Stimulated activated CD4-positive, alpha-beta T cell treated with anti-CD3 and anti-CD28 coated beads, Interleukin-2, amount 100 ng/mL, for 48 hours (primary cell): ENCODE results near the gene TRIM67.
"Not testable (repeated sequence)": the region's sequence is repeated elsewhere in the genome, so short reads cannot be mapped to it uniquely, and the experiment has no call there.

Experiments used
- DNase-seq, 2 donors: peaks; one replicate each; pipeline ENCODE4 v3.0.0-alpha.2; 2020

The TRIM67 gene

GRCh38 chr1:231161667-231162296 is at the start of gene TRIM67:
TRIM67 (plus strand) TSS chr1:231162058; CDS start chr1:231162970, 912 bp downstream.
- no peak for DNase-seq

GRCh38 chr1:231116738-231117137 is 45.1 kb upstream of the TRIM67 start:
- no peak for DNase-seq

- DNase-seq, result no peak
These were observed 43.0 kb upstream of the TRIM67 start for GRCh38 chr1:231118704-231119453.

GRCh38 chr1:231121533-231121932 is 40.3 kb upstream of the TRIM67 start:
- DNase-seq, result no peak

GRCh38 chr1:231122143-231122542 is 39.7 kb upstream of the TRIM67 start:
- DNase-seq, result no peak

GRCh38 chr1:231124746-231125145 is 37.1 kb upstream of the TRIM67 start:
- DNase-seq, result no peak

GRCh38 chr1:231125972-231126580 is 35.8 kb upstream of the TRIM67 start:
- no peak for DNase-seq

- not testable (repeated sequence) for DNase-seq
These were observed 34.8 kb upstream of the TRIM67 start for GRCh38 chr1:231127106-231127505.

GRCh38 chr1:231128471-231128870 is 33.4 kb upstream of the TRIM67 start:
- not testable (repeated sequence) for DNase-seq

GRCh38 chr1:231130544-231130943 is 31.3 kb upstream of the TRIM67 start:
- no peak for DNase-seq

- not testable (repeated sequence) for DNase-seq
These were observed 29.3 kb upstream of the TRIM67 start for GRCh38 chr1:231132591-231132990.

GRCh38 chr1:231134624-231135023 is 27.2 kb upstream of the TRIM67 start:
- no peak for DNase-seq

GRCh38 chr1:231138236-231138635 is 23.6 kb upstream of the TRIM67 start:
- no peak for DNase-seq

GRCh38 chr1:231139125-231139649 is 22.7 kb upstream of the TRIM67 start:
- no peak for DNase-seq

GRCh38 chr1:231139659-231140654 is 21.9 kb upstream of the TRIM67 start:
- no peak for DNase-seq

GRCh38 chr1:231144416-231145193 is 17.3 kb upstream of the TRIM67 start:
- DNase-seq, result no peak

- no peak for DNase-seq
These were observed 14.0 kb upstream of the TRIM67 start for GRCh38 chr1:231147896-231148295.

GRCh38 chr1:231151811-231152210 is 10.0 kb upstream of the TRIM67 start:
- no peak for DNase-seq

- DNase-seq, result no peak
These were observed 8.1 kb upstream of the TRIM67 start for GRCh38 chr1:231153726-231154125.

- no peak for DNase-seq
These were observed 6.0 kb upstream of the TRIM67 start for GRCh38 chr1:231155808-231156207.

GRCh38 chr1:231157311-231157710 is 4.5 kb upstream of the TRIM67 start:
- DNase-seq, result no peak

- DNase-seq, result not testable (repeated sequence)
These were observed 3.7 kb upstream of the TRIM67 start for GRCh38 chr1:231158141-231158540.
